Activated CD8-positive, alpha-beta memory T cell treated with anti-CD3 and anti-CD28 coated beads for 4 hours (primary cell): ENCODE data around the gene TMEM132C.
"Not testable (repeated sequence)": the region's sequence is repeated elsewhere in the genome, so short reads cannot be mapped to it uniquely, and the experiment has no call there.

Source experiments
- DNase-seq, 2 donors: peaks; one replicate each; pipeline ENCODE4 v3.0.0-alpha.2; 2020; ENCODE audit warnings: low read depth in 2 of 2

Gene TMEM132C

DNA sequence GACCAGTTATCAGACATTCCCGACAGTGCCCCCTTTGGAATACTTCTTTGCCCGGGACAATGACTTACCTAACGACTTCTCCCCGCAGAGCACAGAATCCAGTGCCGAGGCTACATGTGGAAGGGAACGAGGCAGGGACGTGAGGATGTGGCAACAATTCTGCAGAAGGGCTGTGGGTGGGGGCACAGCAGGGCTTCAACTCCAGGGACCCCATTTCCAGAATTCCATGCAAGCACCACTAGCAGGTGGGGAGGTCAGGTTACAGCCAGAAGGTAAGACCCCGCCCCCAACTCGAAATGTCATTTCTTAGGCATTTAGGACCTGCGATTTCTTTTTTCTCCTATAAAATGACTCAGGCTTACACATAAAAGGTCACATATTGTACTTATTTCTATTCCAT, 207.9 kb downstream of the TMEM132C start:
- DNase-seq: no peak

DNA sequence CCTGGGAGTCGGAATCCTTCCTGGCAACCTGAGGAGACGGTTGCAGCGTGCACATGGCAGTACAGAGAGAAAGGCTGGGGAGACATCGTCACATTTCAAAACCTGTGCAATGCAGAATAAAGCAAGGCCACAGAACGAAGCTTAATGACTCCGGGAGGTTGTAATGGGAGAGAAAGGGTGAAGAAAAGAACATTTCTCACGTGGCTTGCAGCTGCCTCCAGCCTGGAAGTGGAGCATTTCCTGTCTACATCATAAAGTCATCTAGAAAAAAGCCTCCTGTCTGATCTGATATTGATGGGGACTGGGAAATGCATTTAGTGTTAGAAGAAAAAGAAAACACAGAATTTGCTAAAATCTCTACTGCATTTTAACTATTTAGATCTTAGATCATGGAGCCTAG, 209.3 kb downstream of the TMEM132C start:
- DNase-seq: no peak

DNA sequence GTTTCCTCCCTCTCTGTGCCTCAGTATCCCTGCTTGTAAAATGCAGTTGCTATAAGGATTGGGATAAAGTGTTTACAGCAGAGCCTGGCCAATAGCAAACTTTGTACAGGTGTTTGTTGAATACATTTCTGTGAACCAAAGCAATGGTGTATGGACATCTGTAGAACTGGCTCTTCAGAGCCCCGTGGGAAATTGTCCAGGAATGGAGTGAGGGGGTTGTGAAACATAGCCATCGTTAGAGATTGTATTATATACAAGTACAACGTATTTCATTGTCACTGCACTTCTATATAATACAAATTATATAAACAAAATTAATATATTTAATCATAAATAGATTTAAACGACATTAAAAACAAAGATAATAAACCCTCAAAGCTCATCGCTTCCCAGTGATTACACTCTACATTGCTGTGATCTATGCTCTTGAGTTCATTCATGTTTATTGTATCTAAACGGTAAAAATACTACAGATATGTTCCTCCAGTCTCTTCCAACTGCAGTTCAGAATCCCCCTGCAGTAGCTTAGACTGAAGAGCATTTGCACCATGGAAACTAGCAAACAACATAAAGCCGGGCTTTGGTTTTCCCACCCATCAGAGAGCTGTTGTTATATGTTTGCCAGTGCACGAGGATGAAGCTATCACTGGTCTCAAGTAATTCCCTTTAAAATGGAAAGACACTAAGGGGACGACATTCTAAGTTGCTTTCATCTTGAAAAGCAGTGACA, 216.7 kb downstream of the TMEM132C start:
- no peak for DNase-seq

DNA sequence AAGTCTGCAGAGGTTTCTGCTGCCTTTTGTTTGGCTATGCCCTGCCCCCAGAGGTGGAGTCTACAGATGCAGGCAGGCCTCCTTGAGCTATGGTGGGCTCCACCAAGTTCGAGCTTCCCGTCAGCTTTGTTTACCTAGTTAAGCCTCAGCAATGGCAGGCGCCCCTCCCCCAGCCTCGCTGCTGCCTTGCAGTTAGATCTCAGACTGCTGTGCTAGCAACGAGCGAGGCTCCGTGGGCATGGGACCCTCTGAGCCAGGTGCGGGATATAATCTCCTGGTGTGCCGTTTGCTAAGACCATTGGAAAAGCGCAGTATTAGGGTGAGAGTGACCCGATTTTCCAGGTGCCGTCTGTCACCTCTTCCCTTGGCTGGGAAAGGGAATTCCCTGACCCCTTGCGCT, 230.4 kb downstream of the TMEM132C start:
- not testable (repeated sequence) for DNase-seq

DNA sequence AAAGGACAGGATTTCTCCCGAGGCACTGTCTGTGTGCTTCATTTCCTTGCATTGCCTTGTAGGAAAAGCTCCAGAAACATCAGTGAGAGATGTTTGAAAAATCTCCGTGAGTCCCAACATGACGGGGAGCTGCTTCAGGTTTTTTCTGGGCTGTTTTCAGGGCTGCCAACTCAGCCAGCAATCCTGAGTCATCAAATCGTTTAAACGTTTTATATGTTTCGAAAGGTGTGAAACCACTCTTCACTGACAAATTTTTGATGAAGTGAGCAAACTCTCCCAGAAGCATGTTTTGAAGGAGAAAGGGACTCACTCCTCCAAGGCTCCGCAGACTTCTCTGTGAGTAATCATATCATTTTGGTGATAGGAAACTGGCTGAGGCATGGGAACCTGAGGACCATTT, 240.5 kb downstream of the TMEM132C start:
- no peak for DNase-seq

DNA sequence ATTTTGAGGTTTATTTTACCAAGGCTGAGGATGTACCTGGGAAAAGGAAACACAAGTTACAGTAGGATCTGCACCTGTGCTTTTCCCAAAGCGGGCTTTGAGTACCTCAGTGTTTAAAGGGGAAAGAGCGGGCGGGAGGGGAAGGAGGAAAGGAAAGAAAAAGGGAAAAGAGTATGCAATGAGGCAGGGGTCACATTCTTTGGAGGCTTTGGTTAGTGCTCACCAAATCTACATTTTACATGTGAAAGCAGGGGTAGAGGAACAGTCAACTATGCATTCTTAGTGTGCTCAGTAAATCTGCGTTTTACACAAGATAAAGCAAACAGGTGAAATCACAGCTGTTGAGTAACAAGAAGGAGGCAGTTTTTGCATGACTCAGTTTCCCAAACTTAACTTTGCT, 242.2 kb downstream of the TMEM132C start:
- DNase-seq: no peak

DNA sequence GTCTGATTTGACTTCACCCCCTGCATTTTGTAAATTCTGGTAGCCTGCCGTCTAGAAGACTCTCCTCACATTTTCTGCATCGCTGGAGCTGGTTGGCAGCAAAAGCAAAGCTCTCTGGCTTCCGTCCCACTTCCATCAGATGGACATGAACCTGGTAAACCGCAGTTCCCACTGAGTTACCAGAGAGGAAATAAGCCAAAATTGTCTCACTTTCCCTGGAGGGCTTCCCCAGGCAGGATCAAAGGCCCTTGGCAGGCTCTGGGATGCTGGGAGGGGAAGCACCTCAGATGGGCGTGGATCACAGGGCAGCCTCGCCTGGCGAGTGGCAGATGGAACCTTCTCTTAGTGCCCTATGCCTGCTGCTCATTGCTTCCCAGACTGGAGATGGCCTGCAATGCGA, 243.5 kb downstream of the TMEM132C start:
- DNase-seq: no peak

DNA sequence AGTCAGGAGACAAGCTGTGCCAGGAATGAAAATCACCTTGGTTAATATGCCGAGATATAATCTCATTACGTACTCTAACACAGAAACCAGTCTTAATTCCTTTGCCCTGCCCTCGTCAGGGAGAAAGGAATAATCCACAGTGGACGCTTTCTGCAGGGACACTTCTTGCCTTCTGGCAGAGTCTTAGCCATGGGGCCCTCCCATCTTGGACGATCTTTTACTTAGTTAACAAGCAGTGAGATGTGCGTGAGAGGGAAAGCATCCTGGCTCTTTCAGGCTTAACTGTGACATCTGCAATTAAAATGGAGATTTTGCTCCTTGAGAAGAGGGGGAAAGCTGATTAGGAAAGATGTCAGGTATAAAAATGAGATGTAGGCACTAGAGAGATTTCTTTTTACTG, 246.4 kb downstream of the TMEM132C start:
- no peak for DNase-seq

DNA sequence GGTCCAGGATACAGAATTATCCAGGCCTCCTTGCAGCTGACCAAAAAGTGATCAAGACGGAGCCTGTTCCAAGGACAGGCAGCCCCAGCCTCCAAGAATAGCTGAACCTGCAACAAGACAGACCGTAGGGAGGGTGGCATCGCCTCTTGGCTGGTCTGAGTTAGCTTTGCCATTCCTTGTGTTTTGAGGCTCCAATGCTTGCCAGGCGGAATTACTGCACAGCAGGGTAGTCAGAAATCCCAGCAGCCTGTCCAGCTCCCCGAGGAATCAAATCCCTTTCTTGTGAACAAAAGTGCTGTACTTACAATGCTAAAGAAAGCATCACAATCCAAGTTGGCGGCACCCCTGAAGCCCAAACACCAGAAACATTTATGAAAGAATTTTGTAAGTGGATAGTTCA, 246.9 kb downstream of the TMEM132C start:
- no peak for DNase-seq

DNA sequence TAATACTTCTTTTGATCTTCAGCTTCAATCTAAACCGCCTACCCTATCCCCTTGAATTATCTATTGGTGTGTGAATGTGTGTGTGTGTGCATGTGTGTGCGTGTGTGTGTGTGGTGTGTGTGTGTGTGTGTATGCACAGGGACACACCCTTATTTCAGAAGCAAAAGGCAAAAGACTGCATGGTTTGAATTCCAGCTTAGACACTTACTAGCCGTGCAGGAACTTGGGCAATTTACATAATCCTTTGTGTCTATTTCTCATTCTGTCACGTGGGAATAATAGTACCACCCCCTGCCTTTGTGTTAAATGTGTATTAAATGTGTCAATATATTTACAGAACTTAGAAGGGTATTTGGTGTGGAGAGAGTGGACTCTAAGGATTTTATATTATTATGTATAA, 251.7 kb downstream of the TMEM132C start:
- DNase-seq: no peak

DNA sequence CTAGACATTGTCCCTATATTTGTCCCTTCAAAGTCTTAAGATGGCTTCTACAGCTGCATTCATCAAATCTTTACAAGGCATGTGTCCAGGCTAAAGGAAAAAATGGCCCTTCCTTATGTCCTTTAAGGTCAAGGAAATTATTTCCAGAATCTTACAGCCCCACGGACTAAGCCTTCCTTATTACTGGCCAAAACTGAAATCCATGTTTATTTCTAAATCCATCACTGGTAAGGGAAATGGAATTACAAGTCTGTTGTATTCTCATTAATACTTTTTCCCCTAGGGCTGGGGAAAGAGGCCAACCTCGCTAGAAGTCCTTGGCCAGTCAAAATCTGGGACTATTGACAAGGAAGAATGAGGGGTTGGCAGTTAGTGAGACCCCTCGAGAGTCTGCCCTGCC, 252.5 kb downstream of the TMEM132C start:
- no peak for DNase-seq

DNA sequence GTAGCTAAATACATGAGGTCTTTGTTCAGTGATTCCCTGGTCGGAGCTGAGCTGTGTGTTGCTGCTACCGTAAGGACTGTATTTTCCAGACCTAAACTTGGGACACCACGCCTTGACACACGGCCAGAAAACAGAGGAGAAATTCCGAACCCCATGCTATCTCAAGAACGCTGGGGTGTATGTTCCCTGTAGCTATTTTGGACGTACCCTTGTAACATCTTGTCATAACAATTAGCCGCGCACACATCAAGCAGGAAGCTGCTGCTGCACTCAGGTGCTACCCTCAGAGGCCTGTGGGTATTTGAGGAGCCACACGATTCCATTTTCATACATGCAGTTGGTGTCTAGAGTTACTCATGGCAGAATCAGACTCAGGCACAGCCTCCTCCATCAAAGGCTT, 255.0 kb downstream of the TMEM132C start:
- no peak for DNase-seq

DNA sequence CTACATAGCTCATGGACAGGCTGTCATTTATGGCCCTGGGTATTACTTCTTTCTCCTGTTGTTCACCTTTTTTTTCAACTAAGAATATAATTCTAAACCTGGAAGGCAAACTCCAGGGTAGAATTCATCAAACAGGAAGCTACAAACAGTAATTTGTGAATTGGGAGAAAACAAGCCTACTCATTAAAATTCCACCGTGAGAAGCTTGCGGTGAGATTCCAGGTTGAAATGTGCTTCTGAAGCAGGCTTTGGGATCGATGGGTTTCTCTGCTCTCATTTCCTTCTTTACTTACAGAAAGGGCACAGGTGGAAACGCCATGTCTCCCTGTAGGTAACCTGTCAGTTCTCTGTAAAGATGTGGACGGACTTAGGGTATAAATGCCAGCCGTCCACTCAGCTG, 257.5 kb downstream of the TMEM132C start:
- no peak for DNase-seq

DNA sequence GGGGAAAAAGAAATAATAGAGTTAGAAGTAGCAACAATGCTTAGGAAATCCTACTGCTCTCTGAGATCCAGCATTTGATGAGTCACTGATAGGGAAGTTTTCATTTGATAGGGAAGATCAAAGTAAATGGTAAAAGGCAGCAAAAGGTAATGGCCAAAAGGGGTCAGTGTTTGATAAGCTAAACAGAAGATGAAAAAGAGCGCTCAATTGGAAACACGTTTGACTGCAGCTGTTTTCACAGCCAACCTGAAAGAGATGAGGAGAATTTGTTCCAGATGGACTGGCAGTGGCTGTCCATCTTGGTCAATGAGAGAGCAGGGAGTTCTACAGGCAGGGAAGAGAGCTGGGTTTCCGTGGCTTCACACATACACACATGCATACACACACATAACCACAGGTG, 264.2 kb downstream of the TMEM132C start:
- no peak for DNase-seq

DNA sequence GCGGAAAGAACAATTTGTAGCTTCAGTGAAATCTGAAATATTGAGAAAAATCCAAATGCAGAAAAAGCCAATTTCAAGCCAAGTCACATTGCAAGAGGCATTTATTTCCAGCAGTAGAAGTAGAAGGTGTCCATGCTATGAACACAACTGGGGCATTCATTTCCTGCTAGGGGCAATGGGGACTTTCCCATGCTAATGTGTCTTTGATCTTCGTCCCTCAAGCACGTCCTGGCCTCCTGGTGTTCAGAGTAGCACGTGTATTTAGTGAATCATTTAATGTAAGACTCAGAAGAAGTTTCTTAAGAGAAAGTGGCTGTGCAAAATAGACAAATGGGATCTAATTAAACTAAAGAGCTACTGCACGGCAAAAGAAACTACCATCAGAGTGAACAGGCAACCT, 267.9 kb downstream of the TMEM132C start:
- no peak for DNase-seq

DNA sequence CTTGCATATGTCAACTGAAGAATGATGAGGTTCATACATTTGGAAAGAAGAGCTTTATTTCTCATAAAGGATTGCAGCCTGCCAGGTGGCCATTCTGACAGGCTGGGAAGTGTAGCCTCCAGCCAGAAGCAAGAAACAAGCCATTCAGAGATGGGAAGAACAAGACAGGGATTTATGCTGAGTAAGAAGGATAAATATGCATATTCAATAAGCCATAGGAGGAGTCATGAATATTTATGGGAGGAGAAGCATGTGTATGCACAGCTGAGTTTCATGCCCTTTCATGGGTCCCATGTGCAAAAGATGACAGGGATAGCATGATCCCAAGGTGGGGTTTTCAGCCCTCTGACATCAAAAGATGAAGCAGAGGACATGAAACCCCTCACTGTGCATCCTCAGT, 269.8 kb downstream of the TMEM132C start:
- no peak for DNase-seq

DNA sequence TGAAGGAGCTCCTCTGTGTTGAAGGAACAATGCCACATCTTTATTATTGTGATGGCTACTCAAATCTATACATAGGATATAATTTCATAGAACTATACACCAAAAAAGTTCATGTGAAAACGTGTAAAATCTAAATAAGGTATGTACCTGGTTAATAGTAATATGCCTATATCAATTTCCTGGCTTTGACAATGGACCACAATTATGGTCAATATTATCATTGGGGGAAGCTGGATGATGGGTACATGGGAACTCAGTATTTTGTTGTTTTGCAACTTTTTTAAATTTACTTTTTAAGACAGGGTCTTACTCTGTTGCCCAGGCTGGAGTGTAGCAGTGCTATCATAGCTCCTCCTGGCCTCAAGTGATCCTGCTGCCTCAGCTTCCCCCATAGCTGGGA, 270.7 kb downstream of the TMEM132C start:
- no peak for DNase-seq

DNA sequence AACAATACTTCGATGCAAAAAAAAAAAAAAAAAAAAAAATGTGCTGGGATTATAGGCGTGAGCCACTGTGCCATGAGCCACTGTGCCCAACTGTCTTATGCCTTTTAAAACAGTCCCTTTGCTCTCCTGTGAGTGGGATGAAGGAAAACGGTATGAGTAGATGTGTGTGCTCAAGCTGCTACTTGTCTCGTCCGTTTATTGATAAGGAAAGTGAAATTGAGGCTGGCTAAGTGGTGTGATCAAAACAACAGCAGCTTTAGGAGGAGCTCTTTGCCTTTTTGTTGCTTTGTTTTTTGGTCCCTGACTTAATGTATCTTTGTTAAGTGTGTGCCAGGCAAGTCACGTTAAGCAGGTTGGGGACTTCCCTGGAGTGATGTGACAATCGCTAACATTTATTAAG, 275.9 kb downstream of the TMEM132C start:
- DNase-seq: no peak

DNA sequence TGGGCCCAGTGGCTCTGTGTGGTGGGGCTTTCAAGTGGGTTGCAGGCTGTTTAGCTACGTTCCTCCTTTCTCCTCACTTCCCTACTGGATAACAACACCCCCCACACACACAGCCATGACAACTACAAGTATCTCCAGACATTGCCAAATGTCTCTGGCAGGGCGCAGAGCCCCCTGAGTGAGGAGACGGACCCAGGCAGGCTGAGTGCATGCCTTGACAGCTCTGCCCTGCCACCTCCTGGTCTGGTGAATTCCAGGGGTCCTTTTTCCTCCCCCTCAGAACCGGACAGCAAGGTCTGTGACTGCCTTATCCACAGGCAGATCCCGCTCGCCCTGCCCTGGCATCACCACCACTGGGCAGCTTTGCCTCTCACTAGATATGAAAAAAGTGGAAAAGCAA, 276.5 kb downstream of the TMEM132C start:
- DNase-seq: no peak

DNA sequence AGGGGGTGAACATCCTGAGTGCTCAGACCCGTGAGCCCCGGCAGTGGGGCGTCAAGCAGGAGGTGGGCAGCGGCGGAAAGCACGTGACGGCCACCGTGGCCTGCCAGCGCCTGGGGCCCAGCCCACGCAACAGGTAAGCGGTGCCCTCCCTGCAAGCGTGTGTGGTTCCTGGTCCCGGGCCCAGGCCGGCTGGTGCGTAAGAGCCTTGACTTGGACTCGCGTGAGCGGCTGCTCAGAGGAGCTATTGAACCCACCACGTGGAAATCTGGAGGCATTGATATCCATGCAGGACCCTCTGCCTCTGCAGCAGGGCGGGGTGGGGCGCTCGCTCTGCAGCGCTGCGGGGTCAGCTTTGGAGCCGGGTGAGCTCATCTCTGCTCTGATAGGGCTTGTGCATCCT, 277.0 kb downstream of the TMEM132C start:
- no peak for DNase-seq

DNA sequence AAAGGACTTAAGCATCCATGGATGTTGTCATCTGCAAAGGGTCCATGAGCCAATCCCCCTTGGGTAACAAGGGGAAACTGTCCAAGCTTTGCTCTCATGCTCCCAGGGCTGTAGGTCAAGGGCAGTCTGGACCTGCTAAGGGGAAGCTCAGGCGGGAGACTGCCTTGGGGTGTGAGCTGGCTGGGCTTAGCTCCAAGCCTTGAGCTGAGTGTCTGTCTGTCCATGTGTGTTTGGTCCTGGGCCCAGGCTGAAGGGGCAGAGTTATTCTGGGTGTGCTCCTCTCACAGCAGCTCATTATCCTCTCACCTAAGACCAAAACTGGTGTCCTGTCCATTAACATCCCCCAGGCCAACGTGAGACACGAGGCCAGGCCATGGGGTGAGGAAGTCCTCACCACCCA, 282.0 kb downstream of the TMEM132C start:
- DNase-seq: no peak

DNA sequence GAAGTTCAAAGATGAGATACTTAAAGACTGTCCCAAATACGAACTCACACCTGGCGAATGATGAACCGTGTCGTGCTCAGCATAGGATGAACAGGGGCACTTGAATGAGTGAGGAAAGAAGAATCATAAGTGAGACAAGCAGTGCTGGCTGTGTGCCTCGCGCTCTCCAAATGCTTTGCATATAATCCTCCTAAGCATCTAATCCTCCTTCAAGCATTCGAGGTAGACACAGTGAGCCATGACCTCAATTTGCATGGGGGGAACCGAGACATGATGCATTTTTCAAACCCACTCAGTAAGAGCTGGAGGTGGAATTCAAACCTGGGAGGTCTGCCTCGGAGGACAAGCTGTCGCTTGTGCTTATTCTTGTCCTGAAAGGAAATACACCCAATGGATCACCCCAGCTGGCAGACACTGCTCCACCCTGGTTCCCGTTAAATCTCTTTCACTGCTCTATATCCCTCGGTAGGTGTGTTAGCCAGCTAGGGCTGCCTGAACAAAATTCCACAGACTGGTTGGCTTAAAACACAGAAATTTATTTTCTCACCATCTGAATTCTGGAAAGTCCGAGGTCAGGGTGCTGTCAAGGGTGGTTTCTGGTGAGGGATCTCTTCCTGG, 282.7 kb downstream of the TMEM132C start:
- no peak for DNase-seq

DNA sequence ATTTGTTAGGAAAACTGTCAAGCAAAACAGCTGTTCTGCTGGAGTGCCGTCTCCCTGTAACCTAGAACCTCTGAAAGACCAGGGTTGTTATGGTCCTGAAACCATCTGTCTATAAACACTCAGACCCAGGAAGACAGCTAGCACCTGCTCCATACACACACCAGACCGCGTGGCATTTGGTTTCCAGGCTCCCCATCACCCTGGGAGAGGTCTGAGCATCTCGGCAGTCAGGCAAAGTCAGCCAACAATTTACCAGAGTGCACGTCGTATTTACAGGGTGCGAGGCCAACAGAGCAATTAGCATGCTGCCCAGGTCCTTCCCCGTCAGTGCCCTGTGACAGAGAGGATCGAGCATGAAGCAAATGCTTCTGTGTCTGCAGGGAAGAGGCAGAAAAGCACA, 284.3 kb downstream of the TMEM132C start:
- no peak for DNase-seq
